CD4-positive, alpha-beta T cell treated with Interleukin-10 for 1 hour (primary cell): ENCODE results near the gene GPATCH4.
"Not testable (repeated sequence)": the region's sequence is repeated elsewhere in the genome, so short reads cannot be mapped to it uniquely, and the experiment has no call there.

Experiments
- DNase-seq: peaks from one replicate; pipeline ENCODE4 v3.0.0-alpha.2; 2020

The GPATCH4 gene

GRCh38 chr1:156601122-156601830 is at the start of gene GPATCH4:
Gene GPATCH4 (minus strand): TSS chr1:156601479.
- peak; percentile 86 for DNase-seq

- DNase-seq = no peak
Measured at GRCh38 chr1:156648951-156649350, 47.7 kb upstream of the GPATCH4 start.

GRCh38 chr1:156648496-156648895 is 47.2 kb upstream of the GPATCH4 start:
- DNase-seq = no peak

GRCh38 chr1:156647351-156647750 is 46.1 kb upstream of the GPATCH4 start:
- DNase-seq = no peak

- DNase-seq = no peak
Measured at GRCh38 chr1:156646738-156647211, 45.5 kb upstream of the GPATCH4 start.

GRCh38 chr1:156645666-156646065 is 44.4 kb upstream of the GPATCH4 start:
- no peak for DNase-seq

GRCh38 chr1:156645056-156645455 is 43.8 kb upstream of the GPATCH4 start:
- DNase-seq = no peak

- DNase-seq = no peak
Measured at GRCh38 chr1:156644640-156645039, 43.4 kb upstream of the GPATCH4 start.

- DNase-seq = no peak
Measured at GRCh38 chr1:156644146-156644545, 42.9 kb upstream of the GPATCH4 start.

- DNase-seq = no peak
Measured at GRCh38 chr1:156643778-156644092, 42.5 kb upstream of the GPATCH4 start.

GRCh38 chr1:156643049-156643777 is 41.9 kb upstream of the GPATCH4 start:
- DNase-seq = no peak

- DNase-seq = no peak
Measured at GRCh38 chr1:156642265-156643048, 41.2 kb upstream of the GPATCH4 start.

- no peak for DNase-seq
Measured at GRCh38 chr1:156641761-156642264, 40.5 kb upstream of the GPATCH4 start, which contains the start of gene BCAN. Gene BCAN (plus strand): TSS chr1:156642117. CDS start chr1:156646055, 3,938 bp downstream.

GRCh38 chr1:156640842-156641706 is 39.8 kb upstream of the GPATCH4 start:
- no peak for DNase-seq

- no peak for DNase-seq
Measured at GRCh38 chr1:156639601-156640101, 38.4 kb upstream of the GPATCH4 start.

GRCh38 chr1:156638189-156638985 is 37.1 kb upstream of the GPATCH4 start:
- no peak for DNase-seq

GRCh38 chr1:156632355-156632754 is 31.1 kb upstream of the GPATCH4 start:
- no peak for DNase-seq

- not testable (repeated sequence) for DNase-seq
Measured at GRCh38 chr1:156631152-156631551, 29.9 kb upstream of the GPATCH4 start.

GRCh38 chr1:156629823-156630449 is 28.7 kb upstream of the GPATCH4 start:
- no peak for DNase-seq

GRCh38 chr1:156627313-156627880 is 26.1 kb upstream of the GPATCH4 start:
- peak; percentile 56 for DNase-seq
